GM19455 (cell line): ENCODE measurements around the gene APPBP2.

ENCODE experiments used
- ATAC-seq: cut with Tn5 transposase; IDR thresholded peaks from one replicate; pipeline ENCODE4 v1.9.1; 2021; ENCODE audit not compliant: unreplicated experiment

APPBP2 gene

GRCh38 chr17:60401819-60402218 lies 124.2 kb downstream of the APPBP2 start:
- no peak for ATAC-seq

GRCh38 chr17:60398227-60398959 lies 127.6 kb downstream of the APPBP2 start:
- ATAC-seq = no peak

GRCh38 chr17:60396412-60396811 lies 129.6 kb downstream of the APPBP2 start:
- no peak for ATAC-seq

- no peak for ATAC-seq
Observed at GRCh38 chr17:60395508-60396065, 130.5 kb downstream of the APPBP2 start.

- no peak for ATAC-seq
Observed at GRCh38 chr17:60393840-60394723, 132.0 kb downstream of the APPBP2 start.
